Caco-2 (cell line): Measurements from ENCODE around the gene ADAMTS2. TPM values are rescaled to one million over a fixed set of nuclear protein-coding genes. Genes with fewer than 3 reads are reported as not detected.
A peak's percentile ranks its signal among the peaks of the same experiment; 100 is the strongest.

ENCODE experiments used
- BruUV-seq: library from RNA; stranded (reverse); fragments of 400-500 nt; replicated peaks from 2 replicates; lab custom pipeline; 2021; lab: Mats Ljungman, UMichigan
- CTCF ChIA-PET: fragments of 300-600 bp; sonication (Branson Sonifier 250); formaldehyde crosslinking; loops from one replicate; lab custom pipeline; 2022; ENCODE audit warnings: antibody characterized with exemption; lab: Charles Lee
- POLR2A ChIA-PET: fragments of 300-600 bp; sonication (Branson Sonifier 250); formaldehyde crosslinking; loops from one replicate; lab custom pipeline; 2022; ENCODE audit warnings: antibody characterized with exemption; lab: Charles Lee
- DNase-seq, 2 experiments: peaks; one replicate each; pipeline versions ENCODE4 v3.0.0 to v3.0.0-alpha.2; 2020 to 2022
- H3K27me3 ChIP-seq: replicated peaks from 2 replicates; pipeline ENCODE4 v1.6.0; 2011; ENCODE audit warnings: low read length; ENCODE audit not compliant: control insufficient read depth, insufficient read depth
- H3K36me3 ChIP-seq: 2 replicates; pipeline ENCODE4 v1.5.1; 2011; ENCODE audit warnings: low read length; ENCODE audit not compliant: control insufficient read depth, insufficient read depth
- H3K4me1 ChIP-seq: fragments of 250-450 bp; sonication (Bioruptor Pico); 2 replicates; pipeline ENCODE4 v1.5.1; 2020; ENCODE audit warnings: mild to moderate bottlenecking
- H3K4me3 ChIP-seq: 2 replicates; pipeline ENCODE4 v1.5.1; 2011; ENCODE audit warnings: low read depth, mild to moderate bottlenecking, control low read depth, low read length
- H3K9me3 ChIP-seq: fragments of 250-450 bp; sonication (Bioruptor Pico); 2 replicates; pipeline ENCODE4 v1.5.1; 2020; ENCODE audit warnings: mild to moderate bottlenecking, moderate library complexity
- H3K27ac Mint-ChIP-seq: one replicate; pipeline ENCODE4 v1.8.0; 2022; ENCODE audit warnings: mixed read lengths; ENCODE audit not compliant: unreplicated experiment
- H3K27me3 Mint-ChIP-seq: one replicate; pipeline ENCODE4 v1.8.0; 2022; ENCODE audit warnings: mixed read lengths; ENCODE audit not compliant: insufficient read depth, unreplicated experiment
- H3K36me3 Mint-ChIP-seq: one replicate; pipeline ENCODE4 v1.8.0; 2022; ENCODE audit warnings: mild to moderate bottlenecking, mixed read lengths; ENCODE audit not compliant: insufficient read depth, unreplicated experiment
- H3K4me1 Mint-ChIP-seq: one replicate; pipeline ENCODE4 v1.8.0; 2022; ENCODE audit warnings: low read depth, mixed read lengths; ENCODE audit not compliant: unreplicated experiment
- H3K4me3 Mint-ChIP-seq: one replicate; pipeline ENCODE4 v1.8.0; 2022; ENCODE audit warnings: mild to moderate bottlenecking, moderate library complexity, mixed read lengths; ENCODE audit not compliant: unreplicated experiment
- H3K9me3 Mint-ChIP-seq: one replicate; pipeline ENCODE4 v1.8.0; 2022; ENCODE audit warnings: mixed read lengths; ENCODE audit not compliant: unreplicated experiment
- intact Hi-C: fragments of 100-400 bp; cut with micrococcal nuclease; formaldehyde crosslinking; loops from one replicate; pipeline ENCODE4 v1.10.0; 2022; ENCODE audit not compliant: unreplicated experiment
- total RNA-seq: library from RNA; stranded (reverse); gene quantifications from 2 replicates; pipeline ENCODE4 v1.2.3, GENCODE V29; 2022
- TF ChIP-seq, protein P1 (sequence below), 2 experiments: fragments of 200-600 bp in 1 of 2; IDR thresholded peaks; 1 replicate in 1 of 2; 2 replicates in 1 of 2; pipeline versions ENCODE4 v1.5.1 to v1.8.0; 2011 to 2022; ENCODE audit warnings: antibody characterized with exemption in 1 of 2, control low read depth in 1 of 2, inconsistent platforms in 1 of 2, low read depth in 1 of 2, low read length in 1 of 2, mild to moderate bottlenecking in 1 of 2, moderate library complexity in 1 of 2; ENCODE audit not compliant: insufficient read depth in 1 of 2, severe bottlenecking in 1 of 2, unreplicated experiment in 1 of 2

ADAMTS2 gene
- total RNA-seq, 1 experiment from 2014 or later = 0.05 TPM

DNA sequence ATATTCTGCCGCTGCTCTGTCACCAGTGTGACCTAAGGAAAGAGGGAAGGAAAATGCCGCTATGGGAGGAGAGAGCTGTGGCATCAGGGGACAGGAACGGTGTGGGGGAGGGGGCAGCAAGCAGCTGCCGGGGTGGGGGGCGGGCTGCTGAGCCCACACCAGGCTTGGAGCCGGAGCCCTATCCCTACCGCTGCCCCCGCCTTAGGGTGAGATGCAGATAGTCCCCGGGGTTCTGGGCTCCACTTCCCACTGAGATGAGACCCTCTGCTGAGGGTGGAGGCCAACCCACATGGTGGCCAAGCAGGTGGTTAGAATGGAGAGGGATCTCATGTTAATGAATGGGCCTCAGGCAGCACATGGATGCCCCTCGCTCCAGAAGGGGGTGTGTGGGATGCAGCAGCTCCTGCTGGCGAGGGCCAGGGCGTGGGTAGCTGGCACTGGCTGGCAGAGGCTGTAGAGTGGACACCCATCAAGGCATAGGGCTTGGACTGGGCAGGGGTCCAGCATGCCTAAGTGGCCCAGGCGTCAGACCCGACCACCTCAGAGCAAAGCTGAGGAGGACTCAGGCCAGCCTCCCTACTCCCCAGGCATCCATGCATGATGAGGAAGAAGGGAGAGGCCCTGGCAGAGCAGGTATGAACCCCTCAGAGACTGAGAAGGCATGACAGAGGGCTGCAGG is 153.6 kb downstream of the ADAMTS2 start:
- ChIA-PET CTCF (interaction anchor here (0.8 kb wide), 1 partner anchor 56 kb away, joined by 4 read pairs; no protein-coding TSS in a partner anchor), POLR2A (no interaction called here)
- H3K4me1 ChIP-seq = no peaks in the 10 kb centered on the region
- no TSS peak for BruUV-seq
- no peaks in the 10 kb centered on the region for H3K36me3 Mint-ChIP-seq
- H3K27ac Mint-ChIP-seq = no peak overlapping the region
- H3K9me3 ChIP-seq = no peaks in the 10 kb centered on the region
- intact Hi-C loops = no loop called here
- TF ChIP-seq, protein P1, sequence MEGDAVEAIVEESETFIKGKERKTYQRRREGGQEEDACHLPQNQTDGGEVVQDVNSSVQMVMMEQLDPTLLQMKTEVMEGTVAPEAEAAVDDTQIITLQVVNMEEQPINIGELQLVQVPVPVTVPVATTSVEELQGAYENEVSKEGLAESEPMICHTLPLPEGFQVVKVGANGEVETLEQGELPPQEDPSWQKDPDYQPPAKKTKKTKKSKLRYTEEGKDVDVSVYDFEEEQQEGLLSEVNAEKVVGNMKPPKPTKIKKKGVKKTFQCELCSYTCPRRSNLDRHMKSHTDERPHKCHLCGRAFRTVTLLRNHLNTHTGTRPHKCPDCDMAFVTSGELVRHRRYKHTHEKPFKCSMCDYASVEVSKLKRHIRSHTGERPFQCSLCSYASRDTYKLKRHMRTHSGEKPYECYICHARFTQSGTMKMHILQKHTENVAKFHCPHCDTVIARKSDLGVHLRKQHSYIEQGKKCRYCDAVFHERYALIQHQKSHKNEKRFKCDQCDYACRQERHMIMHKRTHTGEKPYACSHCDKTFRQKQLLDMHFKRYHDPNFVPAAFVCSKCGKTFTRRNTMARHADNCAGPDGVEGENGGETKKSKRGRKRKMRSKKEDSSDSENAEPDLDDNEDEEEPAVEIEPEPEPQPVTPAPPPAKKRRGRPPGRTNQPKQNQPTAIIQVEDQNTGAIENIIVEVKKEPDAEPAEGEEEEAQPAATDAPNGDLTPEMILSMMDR (IDR thresholded peaks at IDR 0.05; ENCODE audit: insufficient read depth in 1 of 2, low read depth in 1 of 2, low read length in 1 of 2, severe bottlenecking in 1 of 2, unreplicated experiment in 1 of 2) = no peak
- no peak overlapping the region for H3K4me3 ChIP-seq
- no peaks in the 10 kb centered on the region for H3K9me3 Mint-ChIP-seq
- H3K27me3 Mint-ChIP-seq = no peaks in the 10 kb centered on the region
- no peaks in the 10 kb centered on the region for H3K36me3 ChIP-seq
- DNase-seq = peak in 1 of 2 experiments; percentile 9
- no peak overlapping the region for H3K4me3 Mint-ChIP-seq
- no peaks in the 10 kb centered on the region for H3K27me3 ChIP-seq
- H3K4me1 Mint-ChIP-seq = no peaks in the 10 kb centered on the region

DNA sequence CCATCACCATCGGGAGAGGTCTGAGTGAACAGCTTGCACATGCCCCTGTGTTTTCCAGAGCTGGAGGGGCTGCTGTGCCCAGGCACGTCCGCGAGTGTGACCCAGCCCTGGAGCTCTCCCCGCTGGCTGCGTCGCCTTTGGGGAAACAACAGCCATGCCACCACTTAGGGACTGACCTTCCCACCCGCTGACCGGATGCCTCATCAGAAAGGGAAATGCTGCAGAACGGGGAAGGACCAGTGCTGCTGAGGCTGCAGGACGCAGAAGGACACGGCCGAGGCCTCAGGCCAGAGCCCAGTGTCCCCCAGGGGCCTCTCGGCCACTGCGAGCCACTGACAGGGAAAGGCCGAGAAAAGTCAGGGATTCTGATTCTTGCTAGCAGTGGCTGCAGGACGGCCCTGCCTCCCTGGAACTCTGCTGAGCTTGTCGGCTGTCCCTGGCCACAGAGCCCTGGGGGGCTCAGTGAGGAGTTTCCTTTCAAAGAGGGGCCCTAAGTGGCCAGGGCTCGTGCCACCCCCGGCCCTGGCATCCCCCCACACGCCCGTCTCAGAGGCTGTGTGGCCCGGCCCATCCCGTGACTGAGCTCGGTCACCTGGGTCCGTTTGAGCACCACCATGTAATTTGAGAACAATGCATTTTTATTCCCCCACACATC is 154.3 kb downstream of the ADAMTS2 start:
- ChIA-PET CTCF (interaction anchor here (0.8 kb wide), 1 partner anchor 57 kb away, joined by 4 read pairs; no protein-coding TSS in a partner anchor), POLR2A (no interaction called here)
- no peaks in the 10 kb centered on the region for H3K9me3 Mint-ChIP-seq
- Histone ChIP-seq H3K36me3 (no peaks in the 10 kb centered on the region), H3K27me3 (no peaks in the 10 kb centered on the region), H3K4me3 (no peak overlapping the region), H3K4me1 (no peaks in the 10 kb centered on the region), H3K9me3 (no peaks in the 10 kb centered on the region)
- no peaks in the 10 kb centered on the region for H3K4me1 Mint-ChIP-seq
- intact Hi-C loops = no loop called here
- DNase-seq = peak in 1 of 2 experiments; percentile 25
- no peak overlapping the region for H3K27ac Mint-ChIP-seq
- H3K4me3 Mint-ChIP-seq = no peak overlapping the region
- no TSS peak for BruUV-seq
- no peaks in the 10 kb centered on the region for H3K36me3 Mint-ChIP-seq
- H3K27me3 Mint-ChIP-seq = no peaks in the 10 kb centered on the region
- TF ChIP-seq, protein P1 (IDR thresholded peaks at IDR 0.05; ENCODE audit: insufficient read depth in 1 of 2, low read depth in 1 of 2, low read length in 1 of 2, severe bottlenecking in 1 of 2, unreplicated experiment in 1 of 2) = no peak

DNA sequence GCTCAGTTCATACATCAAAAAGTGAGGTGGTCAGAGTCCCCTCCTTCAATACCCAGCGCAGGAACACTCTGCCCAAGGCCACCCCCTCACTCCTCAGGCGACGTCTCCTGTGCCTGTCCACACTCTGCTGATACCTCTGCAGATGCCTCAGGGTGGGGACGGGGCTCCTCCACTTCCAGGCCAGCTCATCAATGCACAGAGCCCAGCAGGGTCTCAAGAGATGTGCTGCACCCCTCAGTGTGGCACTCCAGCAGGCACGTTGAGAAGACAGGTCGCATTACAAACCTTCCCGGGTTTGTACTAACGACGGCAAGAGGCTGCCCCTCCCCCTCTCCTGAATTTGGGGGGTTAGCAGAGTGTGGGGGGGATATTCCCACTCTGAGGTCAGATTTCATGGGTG is 156.6 kb downstream of the ADAMTS2 start:
- intact Hi-C loops = no loop called here
- H3K36me3 Mint-ChIP-seq = no peaks in the 10 kb centered on the region
- no peaks in the 10 kb centered on the region for H3K4me1 ChIP-seq
- no peaks in the 10 kb centered on the region for H3K9me3 ChIP-seq
- DNase-seq = no peak
- no peak overlapping the region for H3K4me3 ChIP-seq
- TF ChIP-seq, protein P1 (IDR thresholded peaks at IDR 0.05; ENCODE audit: insufficient read depth in 1 of 2, low read depth in 1 of 2, low read length in 1 of 2, severe bottlenecking in 1 of 2, unreplicated experiment in 1 of 2) = no peak
- H3K27me3 Mint-ChIP-seq = no peaks in the 10 kb centered on the region
- H3K9me3 Mint-ChIP-seq = no peaks in the 10 kb centered on the region
- no peak overlapping the region for H3K27ac Mint-ChIP-seq
- POLR2A ChIA-PET = no interaction called here
- BruUV-seq = no TSS peak
- no peaks in the 10 kb centered on the region for H3K36me3 ChIP-seq
- CTCF ChIA-PET = no interaction called here
- no peaks in the 10 kb centered on the region for H3K4me1 Mint-ChIP-seq
- no peak overlapping the region for H3K4me3 Mint-ChIP-seq
- no peaks in the 10 kb centered on the region for H3K27me3 ChIP-seq
